Vagina (tissue), 2 donors: ENCODE results near the gene SLC10A6. TPM values are rescaled to one million over a fixed set of nuclear protein-coding genes. Genes with fewer than 3 reads are reported as not detected.

Experiments used
- DNase-seq, 2 donors: peaks; one replicate each; pipeline ENCODE4 v3.0.0-alpha.2; 2017; ENCODE audit errors: extremely low spot score in 2 of 2
- H3K27ac ChIP-seq: fragments of 200-600 bp; sonication (generic); one replicate; pipeline ENCODE4 v1.5.1; 2019
- H3K27me3 ChIP-seq: fragments of 200-600 bp; sonication (generic); one replicate; pipeline ENCODE4 v1.5.1; 2019
- H3K36me3 ChIP-seq, 2 donors: fragments of 200-600 bp; sonication (generic); one replicate each; pipeline ENCODE4 v1.5.1; 2017 to 2019
- H3K4me1 ChIP-seq: fragments of 200-600 bp; sonication (generic); one replicate; pipeline ENCODE4 v1.5.1; 2019
- H3K4me3 ChIP-seq, 2 donors: fragments of 200-600 bp; sonication (generic); 1 replicate in 1 of 2; 2 replicates in 1 of 2; pipeline ENCODE4 v1.5.1; 2016 to 2019
- H3K9me3 ChIP-seq: fragments of 200-600 bp; sonication (generic); one replicate; pipeline ENCODE4 v1.5.1; 2019
- CTCF ChIP-seq, 3 experiments: fragments of 450-650 bp in 2 of 3; fragments of 200-600 bp in 1 of 3; sonication (generic) in 1 of 3; IDR thresholded peaks; one replicate each; pipeline ENCODE4 v1.5.1; 2017 to 2019; ENCODE audit warnings: antibody characterized with exemption in 3 of 3, mild to moderate bottlenecking in 2 of 3, moderate library complexity in 2 of 3
- POLR2A ChIP-seq, 2 donors: fragments of 450-650 bp; IDR thresholded peaks; one replicate each; pipeline ENCODE4 v1.6.1; 2017; ENCODE audit warnings: antibody characterized with exemption in 2 of 2, mild to moderate bottlenecking in 2 of 2, moderate library complexity in 2 of 2
- POLR2AphosphoS5 ChIP-seq, 2 donors: sonication (generic); formaldehyde crosslinking; IDR thresholded peaks; one replicate each; pipeline ENCODE4 v1.9.0; 2017; ENCODE audit warnings: antibody characterized with exemption in 2 of 2, mild to moderate bottlenecking in 2 of 2, low read depth in 1 of 2; ENCODE audit not compliant: insufficient read depth in 1 of 2
- intact Hi-C: fragments of 100-400 bp; cut with DNase I; formaldehyde crosslinking; loops from one replicate; pipeline ENCODE4 v1.15.1; 2023
- total RNA-seq: library from RNA; depleted of rRNA; stranded (reverse); fragments of >200 nt; gene quantifications from one replicate; pipeline ENCODE4 v1.2.3, GENCODE V29; 2016

Gene SLC10A6
- total RNA-seq = 28.2 TPM

- no peaks in the 10 kb centered on the region for H3K9me3 ChIP-seq
- peak within 1 kb of the TSS; percentile 72 for H3K27ac ChIP-seq
- peak in 1 of 2 donors; percentile 22 for TF ChIP-seq POLR2AphosphoS5 (IDR thresholded peaks at IDR 0.05; ENCODE audit: insufficient read depth in 1 of 2, low read depth in 1 of 2)
- no peak for TF ChIP-seq POLR2A (IDR thresholded peaks at IDR 0.05)
- H3K4me1 ChIP-seq = peaks cover 41% of the 10 kb centered on the region
- intact Hi-C loops = no loop called here
- H3K36me3 ChIP-seq = no peaks in the 10 kb centered on the region
- H3K27me3 ChIP-seq = no peaks in the 10 kb centered on the region
- H3K4me3 ChIP-seq = peak within 1 kb of the TSS; percentile 31 to 32
- DNase-seq = no peak
Measured at GRCh38 chr4:86848732-86849619, at the start of gene SLC10A6. Gene SLC10A6 (minus strand): TSS chr4:86849384. CDS start chr4:86849115, 269 bp downstream.

- no peak for TF ChIP-seq POLR2A (IDR thresholded peaks at IDR 0.05)
- no peak for TF ChIP-seq CTCF (IDR thresholded peaks at IDR 0.05)
- TF ChIP-seq POLR2AphosphoS5 (IDR thresholded peaks at IDR 0.05; ENCODE audit: insufficient read depth in 1 of 2, low read depth in 1 of 2) = no peak
- no peaks in the 10 kb centered on the region for H3K9me3 ChIP-seq
- intact Hi-C loops = loop anchor here (10.0 kb wide), 2 partner anchors 304 to 404 kb away; partner anchors contain the start of gene PTPN13
- DNase-seq = no peak
- H3K36me3 ChIP-seq = no peaks in the 10 kb centered on the region
- H3K4me3 ChIP-seq = no peak overlapping the region
- H3K27me3 ChIP-seq = no peaks in the 10 kb centered on the region
- no peak overlapping the region for H3K27ac ChIP-seq
- H3K4me1 ChIP-seq = no peaks in the 10 kb centered on the region
Measured at GRCh38 chr4:86898562-86898961, 49.4 kb upstream of the SLC10A6 start.

- Histone ChIP-seq H3K4me1 (peaks cover 12% of the 10 kb centered on the region), H3K36me3 (no peaks in the 10 kb centered on the region), H3K4me3 (no peak overlapping the region), H3K27me3 (no peaks in the 10 kb centered on the region), H3K9me3 (no peaks in the 10 kb centered on the region), H3K27ac (peak overlapping the region; percentile 28)
- intact Hi-C loops = loop anchor here (10.0 kb wide), 2 partner anchors 302 to 402 kb away; partner anchors contain the start of gene PTPN13
- no peak for DNase-seq
- TF ChIP-seq CTCF (IDR thresholded peaks at IDR 0.05) (no peak), POLR2A (IDR thresholded peaks at IDR 0.05) (no peak), POLR2AphosphoS5 (IDR thresholded peaks at IDR 0.05; ENCODE audit: insufficient read depth in 1 of 2, low read depth in 1 of 2) (no peak)
Measured at GRCh38 chr4:86896596-86896995, 47.4 kb upstream of the SLC10A6 start.

- H3K27me3 ChIP-seq = no peaks in the 10 kb centered on the region
- no peak overlapping the region for H3K4me3 ChIP-seq
- intact Hi-C loops = loop anchor here (10.0 kb wide), 2 partner anchors 301 to 401 kb away; partner anchors contain the start of gene PTPN13
- DNase-seq = no peak
- peak; percentile 63 to 77 (median 74) for TF ChIP-seq CTCF (IDR thresholded peaks at IDR 0.05)
- peak in 1 of 2 donors; percentile 60 for TF ChIP-seq POLR2AphosphoS5 (IDR thresholded peaks at IDR 0.05; ENCODE audit: insufficient read depth in 1 of 2, low read depth in 1 of 2)
- no peak for TF ChIP-seq POLR2A (IDR thresholded peaks at IDR 0.05)
- H3K9me3 ChIP-seq = no peaks in the 10 kb centered on the region
- H3K36me3 ChIP-seq = no peaks in the 10 kb centered on the region
- H3K27ac ChIP-seq = no peak overlapping the region
- peaks cover 12% of the 10 kb centered on the region for H3K4me1 ChIP-seq
Measured at GRCh38 chr4:86895692-86896488, 46.7 kb upstream of the SLC10A6 start.

- no peaks in the 10 kb centered on the region for H3K36me3 ChIP-seq
- TF ChIP-seq POLR2A (IDR thresholded peaks at IDR 0.05) = no peak
- TF ChIP-seq POLR2AphosphoS5 (IDR thresholded peaks at IDR 0.05; ENCODE audit: insufficient read depth in 1 of 2, low read depth in 1 of 2) = no peak
- no peak for TF ChIP-seq CTCF (IDR thresholded peaks at IDR 0.05)
- H3K4me1 ChIP-seq = peaks cover 12% of the 10 kb centered on the region
- intact Hi-C loops = loop anchor here (10.0 kb wide), 2 partner anchors 300 to 400 kb away; partner anchors contain the start of gene PTPN13
- no peak overlapping the region for H3K27ac ChIP-seq
- no peak overlapping the region for H3K4me3 ChIP-seq
- no peaks in the 10 kb centered on the region for H3K27me3 ChIP-seq
- no peaks in the 10 kb centered on the region for H3K9me3 ChIP-seq
- no peak for DNase-seq
Measured at GRCh38 chr4:86894455-86894854, 45.3 kb upstream of the SLC10A6 start.
